ENCODE results near the gene EXD3. TPM values are rescaled to one million over a fixed set of nuclear protein-coding genes. Genes with fewer than 3 reads are reported as not detected.
A peak's percentile ranks its signal among the peaks of the same experiment; 100 is the strongest.

EXD3 gene
- total RNA-seq, 1 donor: 6.1 TPM

DNA sequence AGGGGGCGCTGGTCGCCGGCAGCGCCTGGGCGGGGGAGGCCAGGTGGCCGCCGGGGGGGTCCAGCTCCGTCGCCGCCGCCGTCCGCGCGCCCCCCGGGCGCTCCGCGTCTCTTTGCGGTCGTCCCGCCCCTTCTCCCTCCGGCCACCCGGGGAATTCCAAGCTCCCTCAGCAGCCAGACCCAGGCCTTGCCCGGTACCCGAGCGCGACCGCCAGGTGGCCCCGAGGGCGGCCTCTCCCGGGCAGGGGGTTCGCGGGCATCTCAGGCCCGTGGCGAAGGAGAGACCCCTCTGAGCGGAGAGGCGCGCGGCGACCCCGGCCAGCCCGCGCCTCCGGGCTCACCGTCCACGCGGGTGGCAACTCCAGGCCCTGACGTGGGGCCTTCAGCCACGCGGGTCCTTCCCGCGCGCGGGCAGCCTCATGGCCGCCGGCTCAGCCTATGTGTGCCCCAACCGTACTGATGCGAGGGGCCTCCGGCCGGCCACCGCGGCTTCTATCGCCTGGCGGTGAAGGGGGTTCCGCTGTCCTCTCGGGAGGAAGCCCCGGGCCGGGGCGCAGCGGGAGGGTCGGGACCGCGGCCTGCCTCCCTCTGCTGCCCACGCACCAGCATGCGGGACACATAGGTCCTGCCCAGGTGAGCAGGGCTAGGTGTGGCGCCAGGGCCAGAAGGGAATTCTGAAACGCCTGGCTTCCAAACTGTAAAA is 120.4 kb downstream of the EXD3 start:
- Histone ChIP-seq H3K4me1 (ENCODE audit: insufficient read depth, low read length) (peaks cover 44% of the 10 kb centered on the region), H3K27me3 (ENCODE audit: insufficient read depth, low read length) (peaks cover 42% of the 10 kb centered on the region), H3K4me3 (ENCODE audit: low read length) (peak overlapping the region; percentile 25)

DNA sequence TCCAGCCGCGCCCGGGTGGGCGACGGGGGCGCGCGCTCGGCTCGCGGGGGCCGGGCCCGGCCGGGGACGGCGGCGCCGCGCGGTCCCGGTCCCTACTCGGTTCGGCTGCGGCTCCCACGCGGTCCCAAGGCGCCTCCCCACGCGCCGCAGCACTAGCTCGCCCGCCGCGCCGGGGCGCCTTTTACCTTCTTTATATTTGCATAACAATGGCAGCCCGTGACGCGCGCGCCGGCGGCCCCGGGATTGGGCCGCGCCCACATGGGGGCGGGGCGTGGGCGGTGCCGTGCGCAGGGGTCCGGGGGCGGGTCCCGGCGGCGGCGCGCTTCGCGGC is 120.9 kb downstream of the EXD3 start, which contains the start of gene NRARP:
Gene NRARP, minus strand, starts transcription at position 154 of the 331 bp plus-strand sequence. CDS start 343 bp downstream, outside the sequence.
- Histone ChIP-seq H3K4me1 (ENCODE audit: insufficient read depth, low read length) (peaks cover 44% of the 10 kb centered on the region), H3K27me3 (ENCODE audit: insufficient read depth, low read length) (peaks cover 48% of the 10 kb centered on the region), H3K9me3 (ENCODE audit: low read depth, low read length) (no peaks in the 10 kb centered on the region), H3K4me3 (ENCODE audit: low read length) (peak within 1 kb of the TSS; percentile 25)

More for the DNA sequence above, 120.4 kb downstream of the EXD3 start:
- H3K9me3 ChIP-seq (ENCODE audit: low read depth, low read length): no peaks in the 10 kb centered on the region

DNA sequence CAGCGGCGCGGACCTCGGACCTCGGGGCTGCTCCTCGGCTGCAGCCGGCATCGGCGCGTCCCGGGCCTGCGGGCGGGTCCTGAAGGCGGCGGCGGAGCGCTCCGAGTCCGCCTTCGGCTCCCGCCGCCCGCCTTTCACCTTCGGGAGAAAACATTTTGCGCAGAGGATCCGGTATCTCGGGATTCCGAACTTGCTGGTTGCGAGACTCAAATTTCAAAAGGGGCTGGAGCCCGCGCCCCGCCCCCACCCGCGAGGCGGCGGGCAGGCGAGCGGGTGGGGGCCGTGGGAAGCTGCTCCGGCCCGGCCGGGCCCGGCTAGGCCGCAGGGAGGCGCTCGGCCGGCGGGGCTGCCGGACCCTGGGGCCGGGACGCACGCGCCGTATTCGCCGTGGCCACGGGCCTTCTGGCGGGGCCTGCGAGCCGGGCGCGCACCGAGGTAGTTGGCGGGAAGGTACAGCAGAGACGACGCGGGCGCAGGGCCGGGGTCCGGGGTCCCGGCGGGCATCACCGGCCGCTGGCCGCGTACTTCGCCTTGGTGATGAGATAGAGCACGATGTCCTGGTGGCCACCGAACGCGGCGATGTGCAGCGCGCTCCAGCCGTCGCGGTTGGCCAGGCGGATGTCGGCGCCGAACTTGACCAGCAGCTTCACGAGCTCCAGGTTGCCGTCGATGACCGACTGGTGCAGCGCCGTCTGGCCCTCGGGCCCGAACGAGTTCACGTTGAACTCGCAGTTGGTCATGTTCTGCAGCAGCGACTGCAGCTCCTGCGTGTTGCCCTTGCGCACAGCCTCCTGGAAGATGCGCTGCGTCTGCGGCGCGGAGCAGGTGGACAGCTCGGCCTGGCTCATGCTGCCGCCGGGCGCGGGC is 121.6 kb downstream of the EXD3 start:
- peaks cover 36% of the 10 kb centered on the region for H3K4me1 ChIP-seq (ENCODE audit: insufficient read depth, low read length)
- no peaks in the 10 kb centered on the region for H3K9me3 ChIP-seq (ENCODE audit: low read depth, low read length)
- H3K4me3 ChIP-seq (ENCODE audit: low read length): no peak overlapping the region
- H3K27me3 ChIP-seq (ENCODE audit: insufficient read depth, low read length): peaks cover 52% of the 10 kb centered on the region

DNA sequence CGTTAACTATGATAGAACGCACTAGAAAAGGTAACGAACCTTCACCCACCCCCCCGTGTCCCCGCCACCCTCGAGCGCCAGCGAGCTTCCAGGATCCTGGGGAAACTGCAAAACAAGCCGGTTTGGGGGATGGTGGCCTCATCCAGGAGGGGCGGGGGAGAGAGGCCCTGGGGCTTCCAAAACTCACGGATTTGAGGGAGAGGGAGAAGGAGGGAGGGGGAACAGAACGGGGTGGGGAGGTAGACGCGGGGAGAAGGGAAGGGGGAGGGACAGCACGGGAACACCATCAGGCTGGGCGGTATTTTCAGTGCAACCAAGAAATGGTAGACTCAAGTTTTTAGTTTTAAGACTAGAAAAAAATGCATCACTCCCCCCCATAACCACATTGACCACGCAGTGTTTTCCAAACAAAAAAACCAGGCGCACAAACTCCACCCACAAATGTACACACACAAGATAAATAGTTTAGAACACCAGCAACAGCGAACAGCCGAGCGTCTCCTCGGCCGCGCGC is 122.3 kb downstream of the EXD3 start:
- H3K4me1 ChIP-seq (ENCODE audit: insufficient read depth, low read length): peaks cover 29% of the 10 kb centered on the region
- H3K27me3 ChIP-seq (ENCODE audit: insufficient read depth, low read length): peaks cover 52% of the 10 kb centered on the region
- H3K4me3 ChIP-seq (ENCODE audit: low read length): no peak overlapping the region
- no peaks in the 10 kb centered on the region for H3K9me3 ChIP-seq (ENCODE audit: low read depth, low read length)

DNA sequence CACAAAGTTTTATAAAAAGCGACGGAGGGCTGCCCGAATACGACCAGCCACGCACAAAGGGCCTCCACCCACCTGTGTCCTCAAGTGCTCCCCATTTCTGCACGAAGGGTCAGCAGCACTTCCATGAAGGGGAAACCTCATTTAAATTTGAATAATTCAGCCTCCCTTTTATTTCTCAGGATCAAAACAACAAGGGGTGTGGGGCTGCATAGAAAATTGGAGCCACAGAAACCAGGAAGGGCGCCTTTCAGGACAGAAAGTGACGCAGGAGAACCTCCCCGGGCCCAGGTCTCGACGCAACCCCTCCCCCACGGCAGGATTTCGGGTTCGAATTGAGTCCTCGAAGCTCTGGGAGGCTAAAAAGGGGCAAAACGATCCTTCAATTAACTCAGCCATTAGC is 123.0 kb downstream of the EXD3 start:
- Histone ChIP-seq H3K4me1 (ENCODE audit: insufficient read depth, low read length) (peaks cover 27% of the 10 kb centered on the region), H3K4me3 (ENCODE audit: low read length) (no peak overlapping the region), H3K27me3 (ENCODE audit: insufficient read depth, low read length) (peaks cover 54% of the 10 kb centered on the region), H3K9me3 (ENCODE audit: low read depth, low read length) (no peaks in the 10 kb centered on the region)

DNA sequence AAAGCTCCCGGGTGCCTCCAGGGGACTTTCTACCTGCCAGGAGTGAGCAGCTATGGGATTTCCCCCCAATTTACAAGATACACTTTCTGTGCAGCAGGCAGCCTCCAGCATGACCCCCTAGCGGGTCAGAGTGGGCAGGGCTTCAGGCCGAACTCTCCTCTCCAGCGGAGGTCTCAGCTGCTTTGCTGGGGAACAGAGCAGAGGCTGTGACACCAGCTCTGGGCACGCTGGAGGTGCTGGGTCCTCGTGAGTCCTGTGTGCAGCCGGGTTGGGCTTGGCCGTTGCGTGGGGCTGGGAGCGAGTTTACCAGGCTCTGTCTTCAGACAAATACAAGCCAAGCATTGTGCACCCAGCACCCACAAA is 123.8 kb downstream of the EXD3 start:
- Histone ChIP-seq H3K4me1 (ENCODE audit: insufficient read depth, low read length) (peaks cover 30% of the 10 kb centered on the region), H3K4me3 (ENCODE audit: low read length) (no peak overlapping the region), H3K27me3 (ENCODE audit: insufficient read depth, low read length) (peaks cover 62% of the 10 kb centered on the region), H3K9me3 (ENCODE audit: low read depth, low read length) (no peaks in the 10 kb centered on the region)

DNA sequence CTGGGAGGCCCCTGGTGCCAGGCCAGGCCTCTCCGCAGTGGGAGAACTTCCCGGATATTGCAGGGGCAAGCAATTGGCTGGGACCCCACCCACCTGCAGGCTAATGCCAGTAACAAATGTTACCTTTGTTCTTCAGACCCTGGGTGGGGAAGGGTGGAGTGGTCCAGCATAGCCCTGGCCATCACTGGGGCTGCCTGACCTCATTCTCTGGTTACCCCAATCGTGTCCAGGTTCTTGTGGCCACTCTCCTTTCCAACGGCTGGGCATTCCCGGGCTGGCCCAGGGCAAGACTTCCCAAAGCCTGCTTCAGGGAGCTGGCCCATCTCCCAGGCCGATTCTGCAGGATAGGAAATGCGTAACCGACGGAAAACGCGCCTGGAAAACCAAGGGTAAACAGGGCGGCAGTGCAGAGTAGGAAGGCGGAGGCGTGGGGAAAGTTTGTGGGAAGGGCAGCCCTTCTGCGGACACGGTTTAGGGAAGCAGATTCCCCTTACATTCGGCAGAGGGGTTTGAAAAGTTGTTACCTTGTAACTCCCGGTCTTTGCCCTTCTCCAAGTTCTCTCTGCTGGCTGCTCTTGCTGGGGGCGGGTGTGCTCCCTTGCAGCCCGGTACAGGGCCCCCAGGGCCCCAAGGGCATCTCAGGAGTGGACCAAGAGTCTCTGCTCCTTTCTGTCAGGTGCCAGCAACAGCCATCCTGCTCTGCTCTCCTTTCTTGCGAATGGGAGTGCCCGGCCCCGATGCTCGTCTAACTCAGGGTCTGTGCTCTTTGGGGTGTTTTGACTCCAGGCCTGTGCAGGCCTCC is 124.4 kb downstream of the EXD3 start:
- no peaks in the 10 kb centered on the region for H3K9me3 ChIP-seq (ENCODE audit: low read depth, low read length)
- H3K4me3 ChIP-seq (ENCODE audit: low read length): no peak overlapping the region
- peaks cover 68% of the 10 kb centered on the region for H3K27me3 ChIP-seq (ENCODE audit: insufficient read depth, low read length)
- H3K4me1 ChIP-seq (ENCODE audit: insufficient read depth, low read length): peaks cover 30% of the 10 kb centered on the region

DNA sequence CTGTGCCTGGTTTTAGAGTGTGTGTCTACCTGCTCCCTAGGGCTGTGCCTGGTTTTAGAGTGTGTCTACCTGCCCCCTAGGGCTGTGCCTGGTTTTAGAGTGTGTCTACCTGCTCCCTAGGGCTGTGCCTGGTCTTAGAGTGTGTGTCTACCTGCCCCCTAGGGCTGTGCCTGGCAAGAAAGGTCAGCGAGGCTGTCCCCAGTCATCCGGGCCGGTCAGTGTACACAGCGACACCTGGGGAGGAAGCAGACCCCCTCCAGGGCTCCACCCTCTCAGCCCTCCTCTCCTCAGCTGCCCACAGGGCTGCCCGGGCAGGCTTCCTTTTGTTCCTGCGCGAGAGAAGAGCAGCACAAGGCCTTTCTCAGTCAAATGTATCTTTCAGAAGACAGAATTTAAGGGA is 125.0 kb downstream of the EXD3 start:
- Histone ChIP-seq H3K27me3 (ENCODE audit: insufficient read depth, low read length) (peaks cover 64% of the 10 kb centered on the region), H3K9me3 (ENCODE audit: low read depth, low read length) (no peaks in the 10 kb centered on the region), H3K4me3 (ENCODE audit: low read length) (no peak overlapping the region), H3K4me1 (ENCODE audit: insufficient read depth, low read length) (peaks cover 27% of the 10 kb centered on the region)

DNA sequence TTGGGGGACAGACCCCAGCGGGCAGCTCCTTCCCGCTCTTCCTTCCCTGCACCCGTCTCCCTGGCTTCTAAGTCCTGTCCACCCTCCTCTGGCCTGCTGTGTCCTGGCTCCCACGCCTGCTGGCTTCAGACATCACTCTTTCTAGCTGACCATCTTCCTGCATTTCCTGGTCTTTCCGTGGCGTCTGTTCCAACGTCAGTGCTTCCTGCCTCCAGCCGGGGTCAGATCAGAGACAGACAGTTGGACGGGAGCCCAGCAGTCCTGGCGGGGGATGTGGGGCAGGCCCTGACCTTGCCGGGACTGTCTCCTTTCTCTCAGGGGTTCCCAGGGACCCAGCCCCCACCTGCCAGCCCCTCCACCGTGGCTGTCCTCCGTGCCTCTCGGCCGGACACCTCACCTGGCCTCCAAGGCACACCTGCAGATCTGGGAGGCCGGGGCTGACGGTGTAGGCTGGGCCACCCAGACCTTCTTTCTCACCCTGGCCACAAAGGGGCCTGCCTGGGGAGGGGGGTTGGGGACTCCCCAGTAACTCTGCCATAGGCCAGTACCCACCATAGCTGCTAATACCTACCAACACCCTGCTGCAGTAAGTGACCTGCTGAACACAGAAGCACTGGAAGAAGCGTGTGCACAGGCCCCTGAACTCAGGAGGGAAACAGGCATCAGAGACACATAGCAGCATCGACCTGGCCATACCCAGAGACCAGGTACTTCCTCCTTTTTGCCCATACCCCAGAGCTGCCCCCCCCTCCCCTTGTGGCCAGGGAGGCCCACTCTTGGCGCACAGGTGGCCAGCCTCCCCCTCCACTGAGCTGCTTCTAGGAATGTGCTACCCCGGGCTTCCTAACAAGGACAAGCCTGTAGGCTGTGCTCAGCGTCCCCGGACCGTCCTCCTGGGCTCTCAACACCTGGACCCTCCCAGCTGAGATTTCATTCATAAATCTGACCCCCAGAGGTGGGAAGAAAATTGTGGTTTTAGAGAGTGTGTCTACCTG is 126.0 kb downstream of the EXD3 start:
- H3K9me3 ChIP-seq (ENCODE audit: low read depth, low read length): no peaks in the 10 kb centered on the region
- H3K27me3 ChIP-seq (ENCODE audit: insufficient read depth, low read length): peaks cover 63% of the 10 kb centered on the region
- peaks cover 22% of the 10 kb centered on the region for H3K4me1 ChIP-seq (ENCODE audit: insufficient read depth, low read length)
- no peak overlapping the region for H3K4me3 ChIP-seq (ENCODE audit: low read length)

DNA sequence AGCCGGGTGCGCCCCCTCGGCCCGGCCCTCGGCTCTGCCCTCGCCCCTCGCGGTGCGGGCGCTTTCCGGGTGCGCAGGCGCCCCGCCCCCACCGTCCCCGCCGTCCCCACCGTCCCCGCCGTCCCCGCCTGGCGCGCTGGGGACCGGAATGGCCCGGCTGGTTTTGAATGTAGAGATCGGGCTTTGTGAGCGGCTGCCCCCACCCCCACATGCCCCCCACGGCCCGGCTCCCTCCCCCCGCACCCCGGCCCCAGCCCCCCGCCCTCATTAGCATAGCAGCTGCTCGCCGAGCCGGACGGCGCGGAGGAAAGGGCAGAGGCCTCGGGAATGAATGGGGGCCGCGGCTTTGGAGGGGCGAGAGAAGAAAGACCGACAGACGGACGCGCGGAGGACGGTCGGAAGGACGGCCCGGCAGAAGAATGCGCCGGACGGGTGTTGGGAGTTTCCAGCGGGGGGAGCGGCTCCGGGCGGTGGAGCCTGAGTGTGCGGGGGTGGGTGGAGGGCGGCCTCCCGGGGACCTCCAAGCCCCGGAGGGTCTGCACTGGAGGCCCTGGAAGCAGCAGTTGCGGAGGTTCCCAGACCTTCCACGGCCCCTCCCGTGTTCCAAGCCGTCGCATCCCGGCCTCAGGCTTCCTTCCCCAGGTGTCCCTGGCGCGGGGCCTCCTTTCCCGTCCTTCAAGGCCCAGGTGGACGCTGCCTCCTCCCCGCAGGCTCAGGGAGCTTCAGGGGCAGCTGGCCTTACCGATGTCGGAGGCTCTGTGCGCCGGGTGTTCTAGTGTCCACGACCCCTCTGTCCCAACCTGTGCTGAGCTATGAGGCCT is 126.9 kb downstream of the EXD3 start:
- Histone ChIP-seq H3K4me1 (ENCODE audit: insufficient read depth, low read length) (peaks cover 15% of the 10 kb centered on the region), H3K27me3 (ENCODE audit: insufficient read depth, low read length) (peaks cover 63% of the 10 kb centered on the region), H3K9me3 (ENCODE audit: low read depth, low read length) (no peaks in the 10 kb centered on the region), H3K4me3 (ENCODE audit: low read length) (no peak overlapping the region)

DNA sequence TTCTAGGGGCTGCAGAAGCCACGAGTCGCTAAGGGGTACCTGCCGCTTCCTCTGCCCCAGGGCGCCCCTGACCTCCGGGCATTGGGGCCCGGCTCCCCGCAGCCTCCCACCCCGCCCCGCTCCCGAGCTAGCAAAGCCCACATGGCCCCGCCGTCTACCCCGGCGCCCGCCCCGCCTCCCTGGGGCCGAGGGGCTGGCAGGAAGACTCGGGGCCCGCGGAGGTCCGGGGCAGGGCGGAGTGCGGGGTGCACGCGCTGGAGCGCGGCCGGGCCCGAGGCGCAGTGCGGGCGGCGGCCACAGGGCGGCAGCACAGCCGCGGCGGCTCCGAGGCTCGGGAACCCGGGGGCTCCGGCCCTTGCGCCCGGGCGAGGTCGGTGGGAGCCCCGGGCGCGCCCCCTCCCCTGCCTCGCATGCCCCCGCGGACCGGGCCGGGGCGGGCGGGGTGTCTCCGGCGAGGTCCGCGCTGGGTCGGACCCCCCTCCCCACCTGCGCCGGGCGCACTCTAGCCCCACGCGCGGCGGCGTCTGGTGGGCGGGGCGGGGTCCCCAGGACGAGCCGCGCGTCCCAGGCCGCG is 127.6 kb downstream of the EXD3 start:
- H3K27me3 ChIP-seq (ENCODE audit: insufficient read depth, low read length): peaks cover 57% of the 10 kb centered on the region
- H3K4me3 ChIP-seq (ENCODE audit: low read length): no peak overlapping the region
- H3K4me1 ChIP-seq (ENCODE audit: insufficient read depth, low read length): peaks cover 9% of the 10 kb centered on the region
- H3K9me3 ChIP-seq (ENCODE audit: low read depth, low read length): no peaks in the 10 kb centered on the region

DNA sequence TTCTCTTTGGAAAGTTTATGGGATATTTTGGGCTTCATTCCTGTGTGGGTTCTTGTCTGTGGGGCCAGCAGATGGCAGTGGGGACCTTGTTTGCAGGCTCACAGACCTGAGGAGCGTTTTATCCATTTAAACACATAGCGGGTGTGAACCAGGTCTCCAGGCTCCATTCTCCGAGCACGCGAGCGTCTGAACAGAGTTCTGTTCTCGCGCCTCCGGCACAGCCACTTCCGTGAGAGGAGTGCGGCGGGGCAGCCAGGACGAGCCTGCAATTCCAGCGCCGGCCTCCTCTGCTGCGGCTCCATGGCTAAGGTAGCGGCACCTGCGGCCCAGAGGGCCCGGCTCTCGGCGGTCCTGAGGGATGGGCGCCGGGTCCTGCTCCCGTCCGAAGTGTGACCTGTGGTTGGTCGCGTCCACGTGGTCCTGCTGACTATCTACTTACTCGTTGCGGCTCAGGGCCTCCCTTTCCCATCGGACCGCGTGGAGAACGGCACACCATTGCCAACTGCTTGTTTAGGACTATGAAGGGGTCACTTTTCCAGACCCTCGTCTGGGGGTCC is 128.2 kb downstream of the EXD3 start:
- Histone ChIP-seq H3K4me1 (ENCODE audit: insufficient read depth, low read length) (peaks cover 9% of the 10 kb centered on the region), H3K9me3 (ENCODE audit: low read depth, low read length) (no peaks in the 10 kb centered on the region), H3K27me3 (ENCODE audit: insufficient read depth, low read length) (peaks cover 51% of the 10 kb centered on the region), H3K4me3 (ENCODE audit: low read length) (no peak overlapping the region)
